Measurements from ENCODE around the gene MBD5.

The MBD5 gene

DNA sequence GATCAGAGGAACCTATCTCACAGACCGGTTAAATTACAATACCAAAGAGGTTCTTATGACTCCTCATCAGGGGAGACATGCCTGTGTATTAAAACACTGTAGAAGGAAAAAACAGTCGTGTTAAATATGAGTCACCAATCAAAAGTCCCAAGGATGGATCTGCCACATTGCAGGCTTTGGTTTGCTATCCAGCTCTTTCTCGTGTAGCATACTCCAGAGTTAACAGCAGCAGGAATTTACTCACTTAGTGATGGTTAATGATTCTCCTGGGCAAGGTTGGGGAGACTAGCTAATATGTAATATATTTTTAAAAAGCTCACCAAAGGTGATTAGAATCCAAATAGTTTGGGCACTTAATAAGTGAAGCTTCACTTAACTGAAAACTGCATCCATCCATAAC lies 109.7 kb downstream of the MBD5 start:
- DNase-seq: no peak

DNA sequence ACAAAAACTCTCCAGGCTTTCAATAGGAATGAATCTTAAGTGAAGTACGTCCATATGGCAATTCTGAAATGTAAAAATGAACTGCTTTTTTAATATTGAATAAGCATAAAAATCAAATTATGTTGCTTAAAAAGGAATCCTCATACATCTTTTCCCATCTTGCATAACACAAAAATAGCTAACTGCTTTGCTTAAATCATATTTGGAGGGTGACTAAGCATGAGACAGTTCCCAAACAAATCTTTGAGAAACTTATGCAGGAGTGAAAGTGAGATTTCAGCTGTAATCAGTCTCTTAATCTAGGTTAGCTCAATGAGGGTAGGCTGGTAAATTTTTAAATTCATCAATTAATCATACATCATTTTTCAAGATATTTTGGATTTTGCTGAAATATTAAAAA lies 111.5 kb downstream of the MBD5 start:
- no peak for DNase-seq

DNA sequence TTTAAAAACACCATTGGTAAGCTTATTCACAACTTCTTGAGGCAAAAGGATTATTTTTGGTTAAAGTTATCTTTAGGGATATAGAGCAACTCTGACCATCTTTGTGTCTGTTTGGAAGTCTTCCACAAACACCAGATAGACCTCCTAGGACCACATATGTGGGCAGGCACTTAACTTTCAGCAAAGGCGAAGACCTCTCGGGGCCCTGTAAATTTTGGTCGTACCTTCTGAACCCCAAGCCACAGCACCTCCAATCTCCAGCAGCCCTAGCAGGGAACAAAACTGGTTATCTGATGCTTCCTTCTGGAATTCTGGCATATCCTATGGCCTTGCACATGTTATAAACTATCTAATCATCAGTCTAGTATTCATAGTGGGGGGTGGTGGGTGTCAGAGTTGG lies 114.8 kb downstream of the MBD5 start:
- DNase-seq: no peak

DNA sequence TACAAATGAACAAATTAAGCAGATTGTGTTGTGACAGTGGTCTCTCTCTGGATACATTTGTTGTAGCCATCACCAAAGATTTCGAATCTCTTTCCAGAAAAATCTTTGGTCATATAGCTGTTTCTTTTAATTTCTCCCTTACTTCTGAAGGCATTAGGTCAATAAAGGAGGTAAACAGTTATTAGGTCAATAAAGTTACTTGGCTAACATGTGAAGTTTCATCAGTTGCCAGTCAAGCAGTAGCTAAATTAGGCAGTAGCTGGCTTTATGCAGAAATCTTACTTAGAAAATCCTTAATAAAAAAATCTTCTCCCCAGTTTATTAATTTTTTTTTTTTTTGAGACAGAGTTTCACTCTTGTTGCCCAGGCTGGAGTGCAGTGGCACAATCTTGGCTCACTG lies 115.5 kb downstream of the MBD5 start:
- no peak for DNase-seq

DNA sequence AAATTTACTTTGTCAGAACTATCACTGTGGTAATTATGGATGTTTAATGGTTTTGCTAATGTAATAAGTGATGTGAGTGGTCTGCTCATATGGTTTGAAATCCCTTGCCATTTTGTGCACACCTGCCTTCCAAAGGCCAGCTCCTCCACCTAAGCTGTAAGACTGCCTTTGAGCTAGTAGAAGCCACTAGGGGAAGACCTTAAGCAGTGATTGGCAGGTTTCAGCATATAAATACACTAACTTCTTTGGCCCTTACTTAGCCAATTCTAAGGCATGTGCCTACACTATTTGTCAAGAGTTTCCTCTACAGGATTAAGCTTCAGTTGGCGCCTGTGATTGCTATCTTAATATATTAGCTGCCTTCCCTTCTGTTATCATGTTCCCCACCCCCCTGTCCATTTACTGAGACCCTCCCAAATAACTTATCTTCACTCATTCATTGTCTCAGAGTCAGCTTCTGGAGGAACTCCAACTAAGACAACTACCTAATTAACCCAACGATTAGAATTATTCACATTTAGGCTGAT lies 141.1 kb downstream of the MBD5 start:
- DNase-seq: no peak

DNA sequence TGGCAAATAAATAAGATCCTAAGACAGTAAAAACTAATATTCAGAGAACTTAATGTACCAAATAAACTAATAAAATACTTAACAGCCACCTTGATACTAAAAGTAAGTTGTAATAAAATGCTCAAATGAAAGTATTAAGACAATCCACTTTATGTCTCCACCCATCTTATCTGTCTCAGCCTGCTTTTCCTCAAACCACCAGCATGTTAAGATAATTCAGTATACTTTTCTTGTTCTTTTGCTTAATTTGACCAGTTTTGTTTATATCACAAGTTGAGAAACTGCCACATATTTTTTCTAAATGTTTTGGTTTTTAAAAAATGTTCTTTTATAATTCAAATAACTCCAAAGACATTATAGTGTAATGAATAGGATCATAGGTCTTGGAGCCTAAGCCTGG lies 142.0 kb downstream of the MBD5 start:
- DNase-seq: no peak

DNA sequence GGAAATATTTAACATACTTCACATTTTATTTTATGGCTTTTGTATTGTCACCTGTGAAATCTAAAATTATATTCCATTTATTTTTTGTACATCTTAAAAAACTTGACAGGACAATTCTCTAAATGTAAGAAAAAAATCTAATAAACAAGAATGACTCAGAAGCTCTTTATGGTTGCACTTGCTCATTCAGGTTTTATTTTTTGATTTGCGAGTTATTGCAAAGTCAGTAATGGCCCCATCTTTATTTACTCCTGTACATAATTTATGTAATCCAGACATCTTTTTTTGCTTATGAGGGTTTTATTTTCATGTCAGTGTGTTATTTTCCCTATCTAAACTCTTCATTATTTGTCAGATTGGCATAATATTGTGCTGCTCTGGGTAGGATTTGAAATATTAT lies 145.1 kb downstream of the MBD5 start:
- DNase-seq: no peak

DNA sequence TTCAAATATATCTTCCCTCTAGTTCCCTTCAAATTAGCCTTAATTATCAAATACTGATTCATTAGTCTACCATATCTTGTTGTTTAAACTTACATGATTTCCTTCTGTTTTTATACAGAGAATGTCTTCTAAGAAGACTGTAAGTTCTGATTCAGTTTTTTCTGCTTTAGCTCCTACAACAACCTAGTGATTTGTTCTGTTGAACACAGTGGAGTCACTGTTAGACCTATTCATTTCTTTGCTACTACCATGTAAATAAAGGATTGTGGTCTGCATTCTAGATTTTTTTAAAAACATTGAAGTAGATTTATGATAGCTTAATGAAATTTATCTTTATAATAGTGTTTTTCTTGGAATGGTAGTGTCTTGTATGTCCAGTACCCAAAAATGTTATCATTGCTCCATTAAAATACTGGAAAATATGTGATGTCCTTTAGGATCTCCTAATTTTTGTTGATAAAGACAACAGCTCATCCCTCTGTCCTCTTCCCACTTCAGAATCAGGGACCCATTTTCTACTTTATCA lies 146.4 kb downstream of the MBD5 start:
- no peak for DNase-seq

DNA sequence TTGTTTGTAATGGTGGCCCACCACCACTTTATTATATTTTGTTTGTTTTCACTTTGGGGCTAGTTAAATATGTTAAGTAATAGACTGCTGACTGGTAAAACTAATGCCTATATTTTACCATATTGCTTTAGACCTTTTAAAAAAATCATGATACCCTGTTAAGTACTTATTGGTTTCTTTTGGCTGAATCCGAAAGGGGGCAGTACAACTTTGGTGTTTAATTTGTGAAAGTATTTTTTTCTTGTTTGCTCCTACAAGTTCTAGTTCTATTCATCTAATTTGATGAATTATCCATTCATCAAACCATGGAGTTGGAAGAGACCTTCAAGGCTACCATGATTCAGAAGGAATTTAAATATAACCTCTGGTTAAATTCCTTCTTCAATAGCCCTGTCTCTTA lies 147.0 kb downstream of the MBD5 start:
- DNase-seq: no peak

DNA sequence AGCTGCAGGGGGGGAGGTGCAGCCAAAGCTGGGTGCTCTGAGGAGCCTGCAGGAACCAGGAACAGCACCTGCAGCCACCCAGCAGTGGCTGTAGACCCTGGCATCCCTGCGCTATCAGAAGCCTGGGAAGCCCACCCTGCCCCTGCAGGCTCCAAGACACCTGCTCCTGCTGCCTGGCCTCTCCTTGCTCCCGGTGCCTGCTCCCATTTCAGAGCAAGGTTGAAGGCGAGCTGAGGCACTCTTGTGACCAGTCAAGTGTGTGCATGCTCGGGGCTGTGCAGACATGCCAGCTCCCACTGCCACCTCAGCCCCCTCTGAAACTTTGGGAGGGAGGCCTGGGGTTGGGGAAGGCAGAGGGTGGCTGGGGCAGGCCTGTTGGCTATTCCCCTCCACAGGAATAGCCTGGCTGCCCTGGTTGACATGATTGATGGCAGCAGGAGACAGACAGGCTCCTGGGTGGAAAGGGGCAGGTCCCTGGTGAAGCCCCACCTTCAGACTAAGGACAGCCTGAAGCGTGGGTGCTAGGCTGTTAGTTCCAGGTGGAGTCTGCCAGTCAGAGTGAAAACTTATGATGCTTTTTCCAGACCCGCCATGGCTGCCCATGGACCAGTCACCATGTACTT lies 151.4 kb downstream of the MBD5 start:
- DNase-seq: no peak

DNA sequence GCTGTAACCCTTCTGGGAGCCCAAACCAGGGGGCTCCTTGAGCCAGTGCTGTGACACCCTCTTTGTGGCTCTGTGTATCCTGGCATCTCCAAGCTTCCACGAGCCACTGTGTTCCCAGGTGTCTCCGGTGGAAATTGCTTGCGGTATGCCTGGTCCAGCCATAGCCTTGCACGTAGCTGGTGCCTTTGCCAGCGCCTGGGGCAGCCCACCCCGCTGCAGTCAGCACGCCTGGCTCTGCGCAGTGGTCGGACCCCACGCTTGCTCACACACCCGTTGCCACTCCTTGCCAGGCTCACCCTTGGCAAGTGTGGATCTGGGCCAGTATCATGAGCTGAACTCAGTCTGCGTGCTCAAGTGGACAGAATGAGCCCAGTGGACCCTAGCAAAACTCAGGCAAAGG lies 152.3 kb downstream of the MBD5 start:
- DNase-seq: no peak

DNA sequence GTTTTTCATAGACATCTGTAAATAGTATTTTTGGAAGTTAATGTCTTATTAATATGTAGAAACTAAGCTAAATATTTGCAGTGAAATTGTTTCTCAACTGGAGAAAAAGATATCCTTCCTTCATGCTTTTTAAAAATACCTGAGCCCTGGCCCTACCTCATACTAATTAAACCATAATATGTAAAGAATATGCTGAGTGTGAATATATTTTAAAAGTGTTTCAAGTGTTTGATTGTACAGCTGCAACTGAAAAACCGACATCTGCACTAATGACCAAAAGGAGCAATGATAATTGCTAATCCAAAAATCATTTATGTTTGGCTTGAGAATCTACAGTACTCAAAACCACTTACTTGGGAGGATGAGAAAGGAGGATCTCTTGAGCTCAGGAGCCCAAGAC lies 156.7 kb downstream of the MBD5 start:
- DNase-seq: no peak

DNA sequence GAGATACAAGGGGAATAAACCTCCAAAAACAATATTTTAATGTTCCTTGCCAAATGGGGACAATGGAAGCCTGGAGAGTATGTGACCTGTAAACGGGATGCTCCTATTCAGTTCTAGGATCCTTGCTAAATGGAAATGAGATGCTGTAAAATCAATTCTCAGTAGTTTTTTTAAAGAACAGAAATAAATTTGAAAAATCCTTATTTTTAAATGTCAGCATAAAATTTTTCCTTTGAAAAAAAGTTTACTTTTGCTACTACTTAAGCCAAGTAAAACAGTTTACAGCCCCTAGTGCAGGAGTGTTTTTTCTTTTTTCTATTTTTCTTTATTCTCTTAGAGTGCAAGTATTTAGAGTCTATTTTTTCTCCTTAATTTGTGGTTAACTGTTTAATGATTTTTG lies 158.8 kb downstream of the MBD5 start:
- no peak for DNase-seq

DNA sequence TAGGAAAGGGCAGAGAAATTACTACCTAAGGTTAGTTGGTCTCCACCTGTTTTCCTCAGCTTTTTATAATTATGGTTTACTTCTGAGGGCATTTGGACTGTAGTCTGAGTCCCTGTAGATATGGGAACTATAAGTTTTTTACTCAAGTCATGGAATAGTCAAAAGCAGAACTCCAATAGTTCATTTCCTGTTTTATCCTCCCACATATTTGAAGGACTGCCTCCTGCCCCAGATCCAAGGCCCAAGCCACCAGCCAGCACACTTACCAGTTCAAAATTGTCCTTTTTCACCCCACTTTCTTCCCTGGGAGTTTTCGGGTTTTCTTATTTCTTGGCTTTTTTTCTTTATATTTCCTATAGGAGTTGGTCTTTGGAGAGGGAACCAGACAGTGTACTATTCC lies 164.1 kb downstream of the MBD5 start:
- no peak for DNase-seq

DNA sequence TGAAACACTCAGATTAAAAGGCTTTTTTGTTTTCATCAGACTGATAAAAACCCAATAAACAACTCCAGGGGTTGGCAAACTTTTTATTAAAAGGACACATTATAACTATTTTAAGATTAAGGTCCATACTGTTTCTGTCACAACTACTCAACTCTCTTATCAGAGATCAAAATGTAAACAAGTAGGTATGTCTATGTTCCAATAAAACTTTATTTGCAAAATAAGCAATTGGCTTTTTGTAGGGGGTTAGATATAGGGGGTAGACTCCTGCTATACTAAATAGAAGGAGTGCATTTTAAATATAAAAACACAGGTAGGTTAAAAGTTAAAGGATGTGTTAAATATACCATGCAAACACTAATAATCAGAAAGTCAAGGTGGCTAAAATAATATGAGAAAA lies 174.0 kb downstream of the MBD5 start:
- DNase-seq: no peak

DNA sequence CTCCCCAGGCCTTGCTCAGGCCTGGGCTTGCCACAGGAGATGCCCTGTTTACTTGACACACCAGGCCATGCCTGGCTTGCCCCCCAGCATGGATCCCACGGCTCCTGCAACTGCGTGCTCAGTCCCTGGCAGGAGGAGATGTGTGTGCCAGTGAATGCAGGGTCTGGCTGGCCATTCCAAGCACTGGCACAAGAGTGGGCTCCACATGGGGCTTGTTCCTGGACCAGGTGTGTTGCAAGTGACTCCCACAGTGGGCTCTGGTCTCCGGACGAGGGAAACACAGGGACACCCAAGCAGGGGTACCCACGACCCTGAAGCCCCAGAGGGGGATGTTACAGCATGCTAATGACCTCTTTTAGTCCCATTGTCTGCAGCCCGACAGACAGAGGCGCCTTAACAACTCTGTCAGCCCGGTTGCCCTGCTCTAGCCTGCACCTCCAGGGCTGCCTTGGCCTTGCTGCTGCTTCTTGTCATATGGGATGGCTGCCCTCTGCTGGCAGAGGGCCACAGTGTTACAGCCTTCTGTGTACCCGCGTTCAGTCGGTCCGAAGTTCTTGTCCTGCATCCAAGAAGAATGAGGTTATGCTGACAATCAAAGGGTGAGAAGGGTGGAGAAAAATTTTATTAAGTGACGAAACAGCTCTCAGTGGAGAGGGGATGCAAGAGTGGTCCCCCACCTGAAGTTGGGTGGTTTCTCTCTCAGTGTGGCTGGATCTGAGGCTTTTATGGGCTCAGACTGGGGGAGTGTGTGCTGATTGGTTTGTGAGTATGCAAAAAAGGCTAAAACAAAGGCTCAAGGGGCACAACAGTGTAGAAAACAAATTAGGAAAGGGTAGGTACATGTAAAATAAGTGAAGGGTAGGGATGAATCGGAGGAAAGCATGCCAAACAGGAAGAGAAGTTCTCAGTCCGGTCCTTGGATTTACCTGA lies 180.4 kb downstream of the MBD5 start:
- DNase-seq: no peak

DNA sequence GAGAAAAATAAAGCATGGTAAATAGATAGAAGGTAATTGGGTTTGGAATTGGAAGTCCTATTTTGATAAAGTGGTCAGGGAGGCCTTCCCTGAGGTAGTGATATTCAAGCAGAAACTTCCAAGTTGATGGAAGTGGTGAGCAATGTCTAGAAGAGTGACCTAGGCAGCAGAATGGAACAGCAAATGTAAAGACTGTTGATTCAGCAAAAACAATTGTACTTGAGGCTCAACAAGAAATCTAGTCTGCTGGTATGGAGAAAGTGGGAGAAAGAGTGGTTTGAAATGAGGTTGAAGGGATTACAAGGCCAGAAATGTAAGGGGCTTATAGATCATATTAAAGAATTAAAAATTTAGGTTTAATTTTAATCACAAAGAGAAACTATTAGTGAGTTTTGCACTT lies 181.3 kb downstream of the MBD5 start:
- no peak for DNase-seq

DNA sequence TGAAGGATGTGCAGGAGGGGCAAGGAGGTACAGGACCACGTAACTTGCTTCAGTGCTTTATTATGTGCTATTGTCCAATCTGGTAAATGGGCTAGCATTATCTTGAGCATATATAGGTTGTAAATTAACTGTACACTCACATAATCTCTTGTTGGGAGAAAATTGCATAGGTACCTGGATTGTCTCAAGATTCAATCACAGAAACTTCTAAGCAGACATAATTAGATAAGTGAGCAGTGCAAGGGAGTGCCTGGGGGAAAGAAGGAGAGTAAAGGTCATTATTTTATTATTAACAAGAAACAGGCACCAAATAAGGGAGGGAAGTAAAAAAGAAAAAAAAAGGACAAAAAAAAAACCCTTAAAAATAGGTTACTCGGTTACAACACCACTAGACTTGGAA lies 186.2 kb downstream of the MBD5 start:
- DNase-seq: no peak

DNA sequence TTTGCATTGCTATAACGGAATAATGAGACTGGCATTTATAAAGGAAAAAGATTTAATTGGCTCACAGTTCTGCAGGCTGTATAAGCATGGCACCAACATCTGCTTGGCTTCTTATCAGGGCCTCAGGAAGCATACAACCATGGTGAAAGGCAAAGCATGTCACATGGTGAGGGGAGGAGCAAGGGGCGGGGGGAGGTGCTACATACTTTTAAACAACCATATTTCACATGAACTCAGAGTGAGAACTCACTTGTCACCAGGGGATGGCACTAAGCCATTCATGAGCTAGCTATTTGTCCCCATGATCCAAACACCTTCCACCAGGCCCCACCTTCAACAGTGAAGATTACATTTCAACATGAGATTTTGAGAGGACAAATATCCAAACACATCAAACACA lies 188.7 kb downstream of the MBD5 start:
- no peak for DNase-seq

DNA sequence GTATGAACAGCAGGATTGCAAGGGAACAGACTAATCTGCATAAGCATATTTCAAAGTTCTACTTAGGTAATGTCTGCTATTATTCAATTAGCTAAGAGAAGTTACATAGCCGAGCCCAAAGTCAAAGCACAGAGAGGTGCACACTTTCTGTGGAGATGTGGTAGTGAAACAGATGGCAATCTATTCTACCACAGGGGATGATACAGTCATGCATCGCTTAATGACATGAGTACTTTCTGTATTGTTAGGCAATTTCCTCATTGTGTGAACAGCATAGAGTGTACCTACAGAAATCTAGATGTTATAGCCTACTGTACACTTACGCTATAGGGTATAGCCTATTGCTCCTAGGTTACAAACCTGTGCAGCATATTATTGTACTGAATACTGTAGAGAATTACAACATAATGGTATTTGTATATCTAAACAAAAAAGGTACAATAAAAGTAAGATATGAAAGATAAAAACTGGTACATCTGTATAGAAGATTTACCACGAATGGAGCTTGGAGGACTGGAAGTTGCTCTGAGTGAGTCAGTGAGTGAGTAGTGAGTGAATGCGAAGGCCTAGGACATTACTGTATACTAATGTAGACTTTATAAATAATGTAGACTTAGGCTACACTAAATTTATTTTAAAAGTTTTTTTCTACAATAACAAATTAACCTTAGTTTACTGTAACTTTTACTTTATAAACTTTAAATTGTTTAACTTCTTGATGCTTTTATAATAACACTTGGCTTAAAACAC lies 197.6 kb downstream of the MBD5 start:
- no peak for DNase-seq

DNA sequence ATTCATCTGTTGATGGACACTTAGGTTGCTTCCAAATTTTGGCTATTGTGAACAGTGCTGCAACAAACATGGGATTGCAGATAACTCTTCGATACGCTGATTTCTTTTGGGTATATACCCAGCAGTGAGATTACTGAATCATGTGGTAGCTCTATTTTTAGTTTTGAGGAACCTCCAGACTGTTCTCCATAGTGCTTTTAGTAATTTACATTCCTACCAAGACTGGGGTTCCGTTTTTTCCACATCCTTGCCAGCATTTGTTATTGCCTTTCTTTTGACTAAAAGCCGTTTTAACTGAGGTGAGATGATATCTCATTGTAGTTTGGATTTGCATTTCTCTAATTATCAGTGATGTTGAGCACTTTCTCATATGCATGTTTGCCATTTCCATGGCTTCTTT lies 200.3 kb downstream of the MBD5 start:
- no peak for DNase-seq

DNA sequence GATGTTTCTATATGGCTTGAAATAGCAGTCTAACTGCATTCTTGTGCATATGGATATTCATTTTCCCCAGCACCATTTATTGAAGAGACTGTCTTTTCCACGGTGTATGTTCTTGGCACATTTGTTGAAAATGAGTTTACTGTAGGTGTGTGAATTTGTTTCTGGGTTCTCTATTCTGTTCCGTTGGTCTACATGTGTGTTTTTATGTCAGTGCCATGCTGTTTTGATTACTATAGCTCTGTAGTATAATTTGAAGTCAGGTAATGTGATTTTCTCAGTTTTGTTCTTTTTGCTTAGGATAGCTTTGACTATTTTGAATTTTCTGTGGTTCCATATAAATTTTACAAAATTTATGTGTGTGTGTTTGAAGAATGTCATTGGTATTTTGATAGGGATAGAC lies 201.0 kb downstream of the MBD5 start:
- no peak for DNase-seq

DNA sequence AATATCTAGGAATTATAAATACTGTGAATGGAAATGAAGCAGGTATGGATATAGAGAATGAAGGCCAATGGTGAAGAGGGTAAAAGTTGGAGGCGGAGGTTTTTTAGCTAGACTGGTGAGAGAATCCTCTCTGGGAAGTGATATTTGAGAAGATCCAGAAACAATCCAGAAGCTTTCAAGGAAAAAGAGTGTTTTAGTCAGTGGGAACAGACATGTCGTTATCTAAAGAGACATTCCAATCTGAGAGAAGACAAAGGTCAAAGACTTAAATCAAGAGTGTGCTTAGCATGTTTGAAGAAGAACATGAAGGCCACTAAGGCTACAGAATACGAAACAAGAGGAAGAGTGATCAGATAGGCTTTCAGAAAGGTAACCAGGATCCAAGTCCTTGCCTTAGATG lies 211.0 kb downstream of the MBD5 start:
- DNase-seq: no peak

DNA sequence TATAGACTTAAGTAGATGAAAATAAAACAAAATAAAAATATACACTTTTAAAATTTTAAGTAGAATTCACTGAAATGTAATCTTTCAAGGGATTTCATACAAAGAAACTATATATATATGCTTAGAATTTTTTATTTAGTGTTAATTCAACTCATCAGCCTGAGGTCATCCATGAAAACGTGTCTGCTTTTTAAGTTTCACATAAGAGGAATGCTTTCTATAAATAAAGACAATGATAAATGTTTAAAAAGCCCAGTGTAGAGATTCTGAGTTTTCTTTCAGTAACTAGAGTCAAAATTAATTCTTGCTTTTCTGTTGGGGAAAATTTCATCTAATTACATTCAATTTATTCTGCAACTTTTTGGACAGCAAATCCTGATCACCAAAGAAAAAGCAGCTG lies 213.3 kb downstream of the MBD5 start:
- no peak for DNase-seq

All from KG1 (cell line).